Osteocyte (in vitro differentiated cells): ENCODE results near the gene MYO18B. TPM values are rescaled to one million over a fixed set of nuclear protein-coding genes. Genes with fewer than 3 reads are reported as not detected.
"Not testable (repeated sequence)": the region's sequence is repeated elsewhere in the genome, so short reads cannot be mapped to it uniquely, and the experiment has no call there.

ENCODE experiments used
- DNase-seq: peaks from one replicate; pipeline ENCODE4 v3.0.0; 2021; ENCODE audit warnings: mixed read lengths; ENCODE audit not compliant: unreplicated experiment; ENCODE audit errors: extremely low spot score
- H3K27ac Mint-ChIP-seq: one replicate; pipeline ENCODE4 v1.8.0; 2021; ENCODE audit warnings: mild to moderate bottlenecking, mixed read lengths; ENCODE audit not compliant: unreplicated experiment
- H3K27me3 Mint-ChIP-seq: one replicate; pipeline ENCODE4 v1.8.0; 2021; ENCODE audit warnings: mixed read lengths; ENCODE audit not compliant: unreplicated experiment
- H3K36me3 Mint-ChIP-seq: one replicate; pipeline ENCODE4 v1.8.0; 2021; ENCODE audit warnings: mixed read lengths; ENCODE audit not compliant: unreplicated experiment
- H3K4me1 Mint-ChIP-seq: one replicate; pipeline ENCODE4 v1.8.0; 2021; ENCODE audit warnings: mixed read lengths; ENCODE audit not compliant: unreplicated experiment
- H3K4me3 Mint-ChIP-seq: one replicate; pipeline ENCODE4 v1.8.0; 2021; ENCODE audit warnings: mild to moderate bottlenecking, moderate library complexity, mixed read lengths; ENCODE audit not compliant: unreplicated experiment
- H3K9me3 Mint-ChIP-seq: one replicate; pipeline ENCODE4 v1.8.0; 2021; ENCODE audit warnings: mixed read lengths; ENCODE audit not compliant: unreplicated experiment
- total RNA-seq: library from RNA; stranded (reverse); gene quantifications from 2 replicates; pipeline ENCODE4 v1.2.1, GENCODE V29; 2021
- TF ChIP-seq, protein P1 (sequence below): fragments of 200-600 bp; sonication (generic); IDR thresholded peaks from 2 replicates; pipeline ENCODE4 v1.5.0; 2021; ENCODE audit warnings: antibody characterized with exemption, mild to moderate bottlenecking, moderate library complexity

MYO18B gene
- total RNA-seq, 1 donor from 2014 or later, result not detected

DNA sequence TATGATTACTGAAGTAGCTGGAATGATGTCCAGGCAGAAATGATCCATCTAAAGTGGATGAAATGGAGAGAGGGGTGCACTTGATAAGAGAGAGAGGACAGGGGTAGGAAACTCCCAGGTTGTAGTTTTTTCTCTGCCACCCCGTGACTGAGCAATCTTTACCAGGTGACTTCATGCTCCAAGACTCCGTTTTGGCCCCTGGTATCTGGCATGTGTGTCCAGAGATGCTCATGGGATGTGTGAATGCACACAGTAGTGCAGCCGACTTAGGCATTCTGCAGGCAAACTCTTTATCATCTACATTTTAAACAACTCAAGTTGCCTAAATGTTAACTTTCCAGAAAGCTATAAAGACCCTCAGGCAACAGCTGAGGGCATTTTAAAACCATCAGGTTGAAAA lies 238.0 kb downstream of the MYO18B start:
- no peaks in the 10 kb centered on the region for H3K27me3 Mint-ChIP-seq

DNA sequence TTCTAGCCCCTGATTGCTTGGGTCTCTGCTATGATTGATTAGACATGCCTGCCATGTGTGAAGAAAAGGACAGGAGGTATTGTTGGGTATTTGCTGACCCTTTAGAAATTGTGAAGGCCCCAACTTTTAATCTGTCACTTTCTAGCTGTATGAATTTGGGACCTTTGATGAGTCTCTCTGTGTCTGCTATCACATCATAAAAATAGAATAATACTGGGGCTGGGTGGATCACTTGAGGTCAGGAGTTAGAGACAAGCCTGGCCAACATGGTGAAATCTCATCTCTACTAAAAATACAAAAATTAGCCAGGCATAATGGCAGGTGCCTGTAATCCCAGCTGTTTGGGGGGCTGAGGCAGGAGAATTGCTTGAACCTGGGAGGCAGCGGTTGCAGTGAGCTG lies 242.9 kb downstream of the MYO18B start:
- not testable (repeated sequence) for H3K9me3 Mint-ChIP-seq, H3K27ac Mint-ChIP-seq, H3K4me1 Mint-ChIP-seq, H3K27me3 Mint-ChIP-seq, H3K36me3 Mint-ChIP-seq, DNase-seq, H3K4me3 Mint-ChIP-seq

More for the DNA sequence above, 238.0 kb downstream of the MYO18B start:
- no peak for DNase-seq
- peaks cover 3% of the 10 kb centered on the region for H3K9me3 Mint-ChIP-seq
- no peak overlapping the region for H3K27ac Mint-ChIP-seq
- no peaks in the 10 kb centered on the region for H3K36me3 Mint-ChIP-seq
- no peak overlapping the region for H3K4me3 Mint-ChIP-seq
- H3K4me1 Mint-ChIP-seq, result no peaks in the 10 kb centered on the region
- TF ChIP-seq, protein P1, sequence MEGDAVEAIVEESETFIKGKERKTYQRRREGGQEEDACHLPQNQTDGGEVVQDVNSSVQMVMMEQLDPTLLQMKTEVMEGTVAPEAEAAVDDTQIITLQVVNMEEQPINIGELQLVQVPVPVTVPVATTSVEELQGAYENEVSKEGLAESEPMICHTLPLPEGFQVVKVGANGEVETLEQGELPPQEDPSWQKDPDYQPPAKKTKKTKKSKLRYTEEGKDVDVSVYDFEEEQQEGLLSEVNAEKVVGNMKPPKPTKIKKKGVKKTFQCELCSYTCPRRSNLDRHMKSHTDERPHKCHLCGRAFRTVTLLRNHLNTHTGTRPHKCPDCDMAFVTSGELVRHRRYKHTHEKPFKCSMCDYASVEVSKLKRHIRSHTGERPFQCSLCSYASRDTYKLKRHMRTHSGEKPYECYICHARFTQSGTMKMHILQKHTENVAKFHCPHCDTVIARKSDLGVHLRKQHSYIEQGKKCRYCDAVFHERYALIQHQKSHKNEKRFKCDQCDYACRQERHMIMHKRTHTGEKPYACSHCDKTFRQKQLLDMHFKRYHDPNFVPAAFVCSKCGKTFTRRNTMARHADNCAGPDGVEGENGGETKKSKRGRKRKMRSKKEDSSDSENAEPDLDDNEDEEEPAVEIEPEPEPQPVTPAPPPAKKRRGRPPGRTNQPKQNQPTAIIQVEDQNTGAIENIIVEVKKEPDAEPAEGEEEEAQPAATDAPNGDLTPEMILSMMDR, result no peak

DNA sequence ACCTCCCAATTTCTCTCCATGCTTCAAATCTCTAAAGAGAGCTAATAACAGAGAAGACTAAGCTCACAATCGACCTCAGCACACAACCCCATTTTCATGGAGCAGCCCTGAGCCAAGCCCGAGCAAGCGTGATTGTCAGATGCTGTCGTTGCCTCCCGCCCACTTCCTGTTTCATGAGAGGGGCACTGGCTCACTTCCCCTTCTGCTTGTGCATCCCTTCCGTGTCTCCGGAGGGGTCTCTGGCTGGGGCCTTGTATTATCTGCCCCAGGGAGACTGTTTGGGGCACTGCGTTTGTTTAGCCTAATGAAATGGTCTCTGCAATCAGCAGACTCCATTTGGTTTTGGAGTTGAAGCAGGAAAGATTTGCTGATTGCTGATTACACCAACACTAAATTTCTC lies 246.0 kb downstream of the MYO18B start:
- no peak for DNase-seq
- H3K4me1 Mint-ChIP-seq, result no peaks in the 10 kb centered on the region
- no peak overlapping the region for H3K4me3 Mint-ChIP-seq
- H3K27ac Mint-ChIP-seq, result peak overlapping the region; percentile 31
- H3K27me3 Mint-ChIP-seq, result no peaks in the 10 kb centered on the region
- H3K9me3 Mint-ChIP-seq, result no peaks in the 10 kb centered on the region
- no peaks in the 10 kb centered on the region for H3K36me3 Mint-ChIP-seq
- TF ChIP-seq, protein P1, result no peak

DNA sequence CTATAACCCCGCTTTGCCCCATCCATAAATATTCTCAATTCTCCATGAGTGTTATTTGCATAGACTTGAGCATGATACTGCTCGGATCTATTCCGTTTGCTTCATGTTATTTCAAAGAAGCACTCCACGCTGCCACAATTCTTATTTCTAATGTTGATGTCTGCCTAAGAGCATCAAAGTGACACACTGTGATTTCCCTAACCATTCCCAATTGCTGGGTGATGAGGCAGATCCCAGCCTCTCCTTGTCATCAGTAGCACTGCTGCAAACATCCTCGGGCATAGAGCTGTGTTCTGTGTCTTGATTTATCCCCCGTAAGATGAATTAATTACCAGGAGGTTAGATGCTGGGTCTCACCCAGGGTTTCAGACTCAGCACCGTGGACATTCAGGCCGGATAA lies 249.0 kb downstream of the MYO18B start:
- Mint-ChIP-seq H3K4me1 (no peaks in the 10 kb centered on the region), H3K27me3 (no peaks in the 10 kb centered on the region)
- DNase-seq, result no peak

DNA sequence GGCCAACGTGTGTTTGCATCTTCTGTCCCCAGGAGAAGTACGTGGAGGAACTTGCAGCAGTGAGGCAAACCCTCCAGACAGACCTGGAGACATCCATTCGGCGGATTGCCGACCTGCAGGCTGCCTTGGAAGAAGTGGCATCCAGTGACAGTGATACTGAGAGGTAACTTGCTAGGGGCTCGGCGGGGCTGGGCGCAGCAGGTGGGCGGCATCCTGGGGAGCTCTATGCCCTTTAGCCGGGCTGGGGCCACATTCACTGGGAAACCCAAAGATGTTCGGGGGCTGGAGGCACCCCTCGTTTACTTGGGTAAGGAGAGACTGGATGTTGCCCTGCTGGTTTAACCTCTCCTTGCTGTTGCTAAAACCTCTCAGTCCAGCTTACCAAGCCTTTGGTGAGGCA lies 250.3 kb downstream of the MYO18B start:
- TF ChIP-seq, protein P1, result no peak
- Mint-ChIP-seq H3K27ac (no peak overlapping the region), H3K27me3 (no peaks in the 10 kb centered on the region), H3K4me3 (no peak overlapping the region), H3K9me3 (no peaks in the 10 kb centered on the region), H3K4me1 (no peaks in the 10 kb centered on the region), H3K36me3 (no peaks in the 10 kb centered on the region)
- no peak for DNase-seq

More for the DNA sequence above, 249.0 kb downstream of the MYO18B start:
- no peak overlapping the region for H3K4me3 Mint-ChIP-seq
- no peaks in the 10 kb centered on the region for H3K36me3 Mint-ChIP-seq
- no peak overlapping the region for H3K27ac Mint-ChIP-seq
- TF ChIP-seq, protein P1, result no peak
- no peaks in the 10 kb centered on the region for H3K9me3 Mint-ChIP-seq

DNA sequence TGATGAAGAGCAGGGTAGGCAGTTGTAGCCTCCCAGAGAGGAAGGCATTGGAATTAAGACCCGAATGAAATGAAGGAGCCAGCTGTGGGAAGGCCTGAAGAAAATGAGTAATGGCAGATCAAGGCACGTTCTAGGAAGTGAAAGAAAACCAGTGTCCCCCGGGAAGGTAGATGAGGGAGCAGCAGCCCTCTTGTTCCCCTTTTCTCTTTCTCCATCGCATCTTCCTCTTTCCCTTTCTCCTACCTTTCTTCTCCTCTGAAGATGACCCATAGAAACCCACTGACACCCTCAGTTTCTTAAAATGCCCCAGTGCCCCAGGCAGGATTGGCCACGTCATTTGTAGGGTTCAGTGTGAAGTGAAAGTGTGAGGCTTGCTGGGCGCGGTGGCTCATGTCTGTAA lies 254.7 kb downstream of the MYO18B start:
- H3K27ac Mint-ChIP-seq, result no peak overlapping the region
- TF ChIP-seq, protein P1, result no peak
- no peaks in the 10 kb centered on the region for H3K27me3 Mint-ChIP-seq
- no peak overlapping the region for H3K4me3 Mint-ChIP-seq
- DNase-seq, result no peak
- peaks cover 4% of the 10 kb centered on the region for H3K9me3 Mint-ChIP-seq
- no peaks in the 10 kb centered on the region for H3K36me3 Mint-ChIP-seq
- no peaks in the 10 kb centered on the region for H3K4me1 Mint-ChIP-seq
